NB4 (cell line): Measurements from ENCODE around the gene FAM110D.

ENCODE experiments used
- DNase-seq: peaks from one replicate; pipeline ENCODE4 v3.0.0; 2010; ENCODE audit warnings: low read depth
- H3K4me3 ChIP-seq: one replicate; pipeline ENCODE4 v1.5.1; 2011; ENCODE audit warnings: mild to moderate bottlenecking, low read depth, low read length, moderate library complexity
- MYC ChIP-seq: IDR thresholded peaks from 2 replicates; pipeline ENCODE4 v1.6.1; 2011; ENCODE audit warnings: low read depth, low read length
- POLR2A ChIP-seq: IDR thresholded peaks from 2 replicates; pipeline ENCODE4 v1.6.1; 2011; ENCODE audit warnings: mild to moderate bottlenecking; ENCODE audit not compliant: insufficient read length; ENCODE audit errors: extremely low read depth
- TF ChIP-seq, protein P1 (sequence below): IDR thresholded peaks from one replicate; pipeline ENCODE4 v1.5.1; 2012; ENCODE audit warnings: low read depth, low read length
- TF ChIP-seq, protein P2 (sequence below): IDR thresholded peaks from 2 replicates; pipeline ENCODE4 v1.6.1; 2011; ENCODE audit warnings: low read depth, low read length

Gene FAM110D

DNA sequence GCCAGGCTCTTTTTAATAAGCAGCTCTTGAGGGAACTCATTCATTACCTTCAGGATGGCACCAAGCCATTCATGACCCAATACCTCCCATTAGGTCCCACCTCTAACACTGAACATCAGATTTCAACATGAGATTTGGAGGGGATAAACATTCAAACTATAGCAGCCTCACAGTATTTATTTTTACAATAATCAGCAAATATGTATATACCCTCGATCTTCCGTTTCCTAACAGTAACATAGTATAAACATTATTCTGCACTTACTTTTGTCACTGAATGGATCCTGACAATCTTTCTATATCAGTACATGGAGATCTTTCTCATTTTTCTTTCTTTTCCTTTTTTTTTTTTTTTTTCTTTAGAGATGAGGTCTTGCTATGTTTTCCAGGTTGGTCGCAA lies 36.9 kb downstream of the FAM110D start:
- DNase-seq = no peak
- TF ChIP-seq MYC (no peak), POLR2A (no peak)
- TF ChIP-seq, protein P1, sequence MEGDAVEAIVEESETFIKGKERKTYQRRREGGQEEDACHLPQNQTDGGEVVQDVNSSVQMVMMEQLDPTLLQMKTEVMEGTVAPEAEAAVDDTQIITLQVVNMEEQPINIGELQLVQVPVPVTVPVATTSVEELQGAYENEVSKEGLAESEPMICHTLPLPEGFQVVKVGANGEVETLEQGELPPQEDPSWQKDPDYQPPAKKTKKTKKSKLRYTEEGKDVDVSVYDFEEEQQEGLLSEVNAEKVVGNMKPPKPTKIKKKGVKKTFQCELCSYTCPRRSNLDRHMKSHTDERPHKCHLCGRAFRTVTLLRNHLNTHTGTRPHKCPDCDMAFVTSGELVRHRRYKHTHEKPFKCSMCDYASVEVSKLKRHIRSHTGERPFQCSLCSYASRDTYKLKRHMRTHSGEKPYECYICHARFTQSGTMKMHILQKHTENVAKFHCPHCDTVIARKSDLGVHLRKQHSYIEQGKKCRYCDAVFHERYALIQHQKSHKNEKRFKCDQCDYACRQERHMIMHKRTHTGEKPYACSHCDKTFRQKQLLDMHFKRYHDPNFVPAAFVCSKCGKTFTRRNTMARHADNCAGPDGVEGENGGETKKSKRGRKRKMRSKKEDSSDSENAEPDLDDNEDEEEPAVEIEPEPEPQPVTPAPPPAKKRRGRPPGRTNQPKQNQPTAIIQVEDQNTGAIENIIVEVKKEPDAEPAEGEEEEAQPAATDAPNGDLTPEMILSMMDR = no peak
- TF ChIP-seq, protein P2, sequence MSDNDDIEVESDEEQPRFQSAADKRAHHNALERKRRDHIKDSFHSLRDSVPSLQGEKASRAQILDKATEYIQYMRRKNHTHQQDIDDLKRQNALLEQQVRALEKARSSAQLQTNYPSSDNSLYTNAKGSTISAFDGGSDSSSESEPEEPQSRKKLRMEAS = no peak
- H3K4me3 ChIP-seq = no peak overlapping the region

DNA sequence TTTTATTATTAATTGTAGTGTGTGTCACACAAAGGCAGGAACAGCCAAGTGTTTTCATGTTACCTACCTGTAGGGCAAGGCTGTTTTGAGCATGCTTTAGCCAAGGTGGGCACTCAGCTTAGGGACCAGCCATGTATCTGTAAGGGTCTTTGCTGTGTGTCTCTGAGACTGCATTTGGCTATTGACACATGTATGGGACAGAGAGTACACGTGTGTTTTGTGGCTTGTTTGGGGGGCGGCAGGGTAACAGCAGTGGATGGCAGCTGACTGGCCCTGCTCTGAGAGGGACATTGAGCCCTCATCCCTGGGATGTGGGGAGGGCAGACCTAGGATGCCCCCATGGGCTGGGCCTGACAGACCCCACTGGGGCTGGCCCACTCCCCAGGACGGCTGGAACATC lies 38.4 kb downstream of the FAM110D start:
- TF ChIP-seq, protein P2 = no peak
- TF ChIP-seq MYC = no peak
- TF ChIP-seq POLR2A = no peak
- TF ChIP-seq, protein P1 = no peak
- DNase-seq = no peak
- no peak overlapping the region for H3K4me3 ChIP-seq

DNA sequence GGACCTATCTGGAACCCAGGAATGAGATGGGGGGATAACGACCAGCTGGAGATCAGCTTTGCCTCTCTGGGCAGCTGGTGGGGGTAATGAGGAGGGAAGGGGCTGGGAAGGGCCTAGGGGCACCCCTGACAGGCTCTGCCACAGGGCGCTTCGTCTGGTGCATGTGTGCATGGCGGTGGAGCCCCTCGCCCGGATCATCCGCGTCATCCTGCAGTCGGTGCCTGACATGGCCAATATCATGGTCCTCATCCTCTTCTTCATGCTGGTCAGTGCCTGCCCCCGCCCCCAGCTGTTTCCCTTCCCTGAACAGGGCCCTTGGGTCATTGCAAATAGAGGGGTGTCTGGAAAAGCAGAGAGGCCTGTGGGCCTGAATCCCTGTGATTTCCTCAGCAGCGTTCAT lies 38.9 kb downstream of the FAM110D start:
- no peak overlapping the region for H3K4me3 ChIP-seq
- no peak for TF ChIP-seq MYC
- TF ChIP-seq, protein P1 = no peak
- no peak for TF ChIP-seq POLR2A
- TF ChIP-seq, protein P2 = no peak
- DNase-seq = no peak

DNA sequence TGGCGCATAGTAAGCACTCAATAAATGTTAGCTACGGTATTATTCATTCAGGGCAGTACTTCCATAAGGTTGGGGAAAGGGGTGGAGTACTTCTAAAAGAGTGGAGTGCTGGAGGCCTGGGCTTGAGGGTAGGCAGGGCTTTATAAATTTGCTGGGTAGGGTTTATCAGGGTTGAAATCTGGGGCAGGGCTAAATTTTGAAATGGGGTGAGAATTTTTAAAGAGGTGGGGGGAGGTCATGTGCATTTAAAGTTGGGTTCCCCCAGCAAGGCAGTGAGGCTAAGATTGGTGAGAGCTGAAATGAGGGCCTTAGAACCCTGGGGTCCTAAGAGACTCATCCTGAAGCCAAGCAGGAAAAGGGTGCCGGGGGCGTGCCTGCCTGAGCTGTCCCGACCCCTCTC lies 41.5 kb downstream of the FAM110D start:
- TF ChIP-seq MYC = no peak
- TF ChIP-seq POLR2A = no peak
- TF ChIP-seq, protein P1 = no peak
- TF ChIP-seq, protein P2 = no peak
- no peak overlapping the region for H3K4me3 ChIP-seq
- DNase-seq = no peak

DNA sequence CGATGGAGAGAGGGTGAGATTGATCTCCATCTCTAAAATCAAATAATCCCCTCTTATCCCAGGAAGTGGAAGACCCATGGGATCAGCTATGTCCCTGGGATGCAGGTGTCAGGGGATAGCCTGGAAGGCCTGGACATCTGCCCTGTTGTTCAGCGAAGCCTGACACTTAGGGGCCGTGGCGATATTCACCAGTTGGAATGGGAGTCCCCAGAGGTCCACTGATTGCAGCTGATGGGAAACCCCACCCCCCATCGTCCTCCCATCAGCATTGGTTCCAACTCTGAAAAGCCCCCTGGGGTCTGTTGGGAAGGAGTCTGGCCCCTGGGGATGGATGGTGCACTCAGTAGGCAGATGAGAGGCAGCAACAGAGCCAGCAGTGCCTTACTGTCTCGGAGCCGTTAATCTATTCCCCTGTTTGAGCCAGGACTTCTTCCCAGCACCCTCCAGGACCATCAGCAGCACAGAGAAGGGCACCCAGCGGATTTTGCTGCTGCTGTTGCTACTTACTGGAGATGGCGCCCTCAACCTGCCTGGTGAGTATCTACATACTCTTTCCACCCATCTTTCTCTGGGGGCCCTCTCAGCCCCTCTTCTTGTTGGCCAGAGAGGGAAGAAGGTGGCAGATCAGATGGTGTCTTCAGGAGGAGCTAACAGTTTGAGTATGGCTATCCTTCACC lies 44.9 kb downstream of the FAM110D start:
- H3K4me3 ChIP-seq = no peak overlapping the region
- peak; percentile 26 for DNase-seq
- TF ChIP-seq, protein P1 = peak; percentile 18
- no peak for TF ChIP-seq MYC
